Kidney tubule cell (primary cell): Measurements from ENCODE around the gene LRFN3.
"Not testable (repeated sequence)": the region's sequence is repeated elsewhere in the genome, so short reads cannot be mapped to it uniquely, and the experiment has no call there.

Experiments
- DNase-seq: peaks from one replicate; pipeline ENCODE4 v3.0.0-alpha.2; 2018; ENCODE audit warnings: low spot score

LRFN3 gene

DNA sequence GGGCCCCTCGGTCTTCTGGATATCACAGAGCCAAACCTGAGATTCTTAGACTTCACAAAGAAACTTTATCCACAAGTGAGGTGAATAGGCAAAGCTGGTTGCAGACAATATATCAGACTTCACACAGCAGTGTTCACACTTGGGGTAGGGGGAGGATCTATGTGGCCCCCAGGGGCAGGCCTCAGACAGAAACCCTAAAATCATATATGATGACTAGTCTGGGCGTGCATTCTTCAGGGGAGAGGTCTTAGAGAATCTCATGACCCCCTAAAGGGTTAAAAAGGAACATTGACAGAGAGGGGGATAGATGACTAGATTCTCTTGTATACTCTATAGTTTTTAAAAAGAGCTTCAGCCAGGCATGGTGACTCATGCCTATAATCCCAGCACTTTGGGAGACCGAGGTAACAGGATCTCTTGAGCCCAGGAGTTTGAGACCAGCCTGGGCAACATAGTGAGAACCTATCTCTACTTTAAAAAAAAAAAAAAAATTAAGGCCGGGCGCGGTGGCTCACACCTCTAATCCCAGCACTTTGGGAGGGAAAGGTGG is 30.9 kb upstream of the LRFN3 start:
- no peak for DNase-seq

DNA sequence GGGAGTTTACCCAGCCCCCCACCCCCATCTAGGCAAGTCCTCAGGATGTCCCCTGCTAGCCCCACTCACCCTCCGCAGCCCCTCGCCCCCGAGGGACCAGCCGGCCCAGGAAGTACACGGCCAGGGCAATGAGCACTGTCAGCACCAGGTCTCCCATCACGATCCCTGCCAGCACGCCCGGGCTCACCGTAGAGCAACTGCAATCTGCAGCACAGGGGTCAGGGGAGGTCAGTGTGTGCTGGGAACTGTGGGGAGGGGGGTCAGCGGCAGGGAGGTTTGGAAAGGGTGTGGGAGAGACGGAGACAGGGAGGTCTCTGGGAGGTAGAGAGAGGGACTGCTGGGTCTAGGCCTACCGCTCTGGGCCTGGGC is 28.8 kb upstream of the LRFN3 start:
- no peak for DNase-seq

DNA sequence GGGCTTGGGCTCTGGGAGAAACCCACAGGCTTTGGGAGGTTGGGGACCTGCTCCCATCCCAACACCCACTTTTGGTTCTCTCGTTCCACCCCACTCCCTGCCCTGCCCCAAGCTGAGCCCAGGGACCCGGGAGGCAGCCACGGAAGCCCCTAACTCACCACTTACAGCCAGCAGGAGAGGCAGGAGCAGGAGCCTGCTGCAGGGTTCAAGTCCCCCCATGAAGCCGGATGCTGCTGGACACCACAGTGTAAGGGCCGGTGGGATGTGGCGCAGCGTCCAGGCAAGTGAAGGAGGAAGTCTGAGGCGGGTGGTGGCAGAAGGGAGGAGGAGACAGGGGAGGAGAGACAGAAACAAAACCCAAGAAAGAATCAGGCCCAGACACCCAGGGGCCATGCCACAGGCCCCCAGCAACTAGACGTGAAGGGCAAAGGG is 28.1 kb upstream of the LRFN3 start, which contains the start of gene TYROBP:
TSS of gene TYROBP (minus strand) at position 286 of the 432 bp plus-strand sequence. CDS start at position 219, 67 bp downstream.
- DNase-seq, result no peak

GRCh38 chr19:35908973-35909683 is 27.0 kb upstream of the LRFN3 start:
- DNase-seq, result no peak

DNA sequence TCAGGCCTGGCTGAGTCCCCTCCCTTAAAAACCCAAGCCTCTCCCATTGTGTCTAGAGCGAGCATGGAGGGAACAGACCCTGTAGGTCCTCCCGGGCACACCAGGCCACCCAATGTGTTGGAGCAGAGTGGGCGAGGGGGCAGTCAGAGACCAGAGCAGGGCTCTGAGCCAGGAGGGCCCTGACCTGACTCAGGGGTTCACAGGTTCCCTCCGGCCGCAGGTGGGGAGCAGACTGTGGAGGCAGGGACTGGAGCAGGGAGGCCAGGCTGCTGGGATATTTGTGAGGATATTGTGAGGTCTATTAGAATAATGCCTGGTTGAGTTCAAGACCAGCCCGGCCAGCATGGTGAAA is 26.5 kb upstream of the LRFN3 start:
- no peak for DNase-seq

DNA sequence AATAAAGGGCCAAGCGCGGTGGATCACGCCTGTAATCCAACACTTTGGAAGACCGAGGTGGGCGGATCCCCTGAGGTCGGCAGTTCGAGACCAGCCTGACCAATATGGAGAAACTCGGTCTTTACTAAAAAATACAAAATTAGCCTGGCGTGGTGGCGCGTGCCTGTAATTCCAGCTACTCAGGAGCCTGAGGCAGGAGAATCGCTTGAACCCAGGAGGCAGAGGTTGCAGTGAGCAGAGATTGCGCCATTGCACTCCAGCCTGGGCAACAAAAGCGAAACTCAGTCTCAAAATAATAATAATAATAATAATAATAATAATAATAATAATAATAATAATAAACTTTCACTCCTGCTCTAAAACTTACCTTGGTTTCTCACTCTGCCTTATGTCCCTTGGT is 25.8 kb upstream of the LRFN3 start:
- DNase-seq, result not testable (repeated sequence)

DNA sequence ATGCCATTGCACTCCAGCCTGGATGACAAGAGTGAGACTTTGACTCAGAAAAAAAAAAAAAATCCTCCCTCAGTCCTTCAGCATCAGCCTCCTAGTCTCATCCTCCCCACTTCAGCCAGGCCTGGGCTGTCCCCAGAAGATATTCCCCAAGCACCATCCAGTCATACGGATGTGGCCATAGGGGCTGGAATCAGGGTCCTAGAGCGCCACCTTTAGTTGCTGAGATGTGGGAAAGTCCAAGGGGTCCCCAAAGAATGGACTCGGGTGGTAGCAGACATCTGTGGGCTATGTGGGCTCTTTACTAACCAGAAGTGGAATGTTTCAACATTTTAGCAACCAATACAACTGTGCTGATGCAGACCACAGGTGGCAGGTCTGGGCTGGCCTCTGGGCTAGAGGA is 25.0 kb upstream of the LRFN3 start:
- DNase-seq, result no peak

GRCh38 chr19:35911790-35912189 is 24.4 kb upstream of the LRFN3 start:
- peak; percentile 93 for DNase-seq

DNA sequence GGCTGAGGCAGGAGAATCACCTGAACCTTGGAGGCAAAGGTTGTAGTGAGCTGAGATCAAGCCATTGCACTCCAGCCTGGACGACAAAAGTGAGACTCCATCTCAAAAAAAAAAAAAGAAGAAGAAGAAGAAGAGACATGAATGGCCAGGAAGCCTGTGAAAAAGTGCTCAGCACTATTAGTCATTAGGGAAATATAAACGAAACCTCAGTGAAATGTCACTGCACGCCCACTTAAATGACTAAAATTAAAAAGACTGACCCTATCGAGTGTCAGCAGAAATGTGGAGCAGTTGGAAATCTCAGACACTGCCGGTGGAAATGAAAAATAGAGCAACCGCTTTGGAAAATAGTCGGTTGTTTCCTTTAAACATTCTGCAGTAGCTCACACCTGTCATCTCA is 22.6 kb upstream of the LRFN3 start:
- peak; percentile 33 for DNase-seq

GRCh38 chr19:35915443-35915842 is 20.7 kb upstream of the LRFN3 start:
- DNase-seq, result no peak

- DNase-seq, result no peak
Measured at GRCh38 chr19:35919306-35919705, 16.9 kb upstream of the LRFN3 start.

DNA sequence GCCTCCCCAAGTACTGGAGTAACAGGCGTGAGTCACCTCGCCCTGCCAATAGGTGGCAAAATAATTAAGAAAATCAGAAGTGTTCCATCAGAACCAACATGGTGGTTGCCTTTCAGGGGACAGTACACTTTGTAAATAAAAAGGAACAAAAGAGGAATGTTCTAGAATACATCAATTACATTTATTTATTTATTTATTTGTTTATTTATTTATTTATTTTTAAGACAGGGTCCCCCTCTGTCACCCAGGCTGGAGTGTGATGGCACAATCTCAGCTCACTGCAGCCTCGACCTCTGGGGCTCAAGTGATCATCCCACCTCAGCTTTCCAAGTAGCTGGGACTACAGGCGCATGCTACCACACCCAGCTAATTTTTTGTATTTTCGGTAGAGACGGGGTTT is 15.2 kb upstream of the LRFN3 start:
- no peak for DNase-seq

- no peak for DNase-seq
Measured at GRCh38 chr19:35925501-35925900, 10.7 kb upstream of the LRFN3 start.

DNA sequence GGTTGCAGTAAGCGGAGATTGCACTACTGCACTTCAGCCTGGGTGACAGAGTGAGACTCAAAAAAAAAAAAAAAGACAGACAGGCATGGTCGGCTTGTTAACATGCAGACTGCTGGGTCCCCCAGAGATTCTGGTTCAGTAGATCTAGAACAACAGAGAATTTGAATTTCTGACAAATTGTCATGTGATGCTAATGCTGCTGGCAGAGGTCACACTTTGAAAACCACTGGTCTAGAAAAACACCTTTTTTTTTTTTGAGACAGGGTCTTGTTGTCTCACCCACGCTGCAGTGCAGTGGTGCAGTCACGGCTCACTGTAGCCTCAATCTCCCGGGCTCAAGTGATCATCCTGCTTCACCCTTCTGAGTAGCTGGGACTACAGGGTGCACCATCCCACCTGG is 7.7 kb upstream of the LRFN3 start:
- DNase-seq, result no peak

GRCh38 chr19:35929876-35930275 is 6.3 kb upstream of the LRFN3 start:
- no peak for DNase-seq

DNA sequence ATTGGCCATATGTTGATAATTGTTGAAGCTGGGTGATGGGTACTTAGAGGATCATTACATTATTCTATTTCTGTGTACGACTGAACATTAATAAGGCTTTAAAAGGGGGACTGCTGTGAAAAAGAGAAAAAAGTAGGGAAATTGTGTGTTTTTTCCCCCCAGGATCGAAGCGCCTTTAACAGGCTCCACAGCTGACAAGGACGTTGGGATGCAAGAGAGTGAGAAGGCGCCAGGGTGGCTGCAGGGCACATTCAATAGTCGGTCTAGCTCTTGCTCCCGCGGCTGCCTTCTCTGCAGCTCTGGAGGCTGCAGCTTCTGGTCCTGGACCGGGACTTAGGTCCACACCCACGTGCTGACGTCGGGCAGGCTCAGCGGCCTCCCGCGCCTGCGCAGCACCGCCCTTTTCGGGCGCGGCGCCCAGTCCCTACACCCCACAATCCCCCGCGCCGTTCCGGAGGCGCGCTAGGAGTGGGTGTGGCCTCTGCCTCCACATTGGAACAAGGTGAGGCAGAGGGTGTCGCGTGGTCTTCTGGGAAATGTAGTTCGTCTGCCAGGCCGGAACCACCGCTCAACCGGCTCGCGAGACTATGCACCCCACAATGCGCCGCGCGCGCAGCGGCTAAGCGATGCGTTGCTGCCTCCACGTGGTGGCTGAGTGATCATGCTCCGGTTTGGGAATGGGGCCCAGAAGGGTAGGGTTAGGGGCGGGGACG is 4.9 kb upstream of the LRFN3 start:
- peak; percentile 99 for DNase-seq

DNA sequence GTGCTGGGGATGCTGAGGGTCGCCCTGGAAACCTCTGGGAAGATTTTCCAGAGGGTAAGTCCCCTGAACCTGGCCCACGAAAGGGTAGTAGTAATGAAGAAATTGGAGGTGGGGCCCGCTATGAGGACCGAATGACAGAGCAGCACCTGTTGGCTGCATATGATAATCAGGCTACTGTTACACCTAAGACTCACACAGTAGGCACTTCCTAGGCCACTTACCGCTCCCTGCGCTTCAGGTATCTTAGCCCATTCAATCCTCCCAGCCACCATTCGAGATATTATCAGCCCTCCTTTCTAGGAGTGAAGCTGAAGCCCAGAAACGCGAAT is 4.3 kb upstream of the LRFN3 start:
- DNase-seq, result no peak

GRCh38 chr19:35932291-35932936 is 3.8 kb upstream of the LRFN3 start:
- no peak for DNase-seq

- DNase-seq, result no peak
Measured at GRCh38 chr19:35936738-35937268, 629 bp downstream of the LRFN3 start.

- no peak for DNase-seq
Measured at GRCh38 chr19:35937345-35938281, 1.4 kb downstream of the LRFN3 start.

- DNase-seq, result no peak
Measured at GRCh38 chr19:35938282-35939224, 2.4 kb downstream of the LRFN3 start.
